ENCODE data around the gene MMP11. TPM values are rescaled to one million over a fixed set of nuclear protein-coding genes. Genes with fewer than 3 reads are reported as not detected.

The MMP11 gene
- total RNA-seq, 3 donors from 2014 or later = 2.0 to 6.3 (median 4.0) TPM

DNA sequence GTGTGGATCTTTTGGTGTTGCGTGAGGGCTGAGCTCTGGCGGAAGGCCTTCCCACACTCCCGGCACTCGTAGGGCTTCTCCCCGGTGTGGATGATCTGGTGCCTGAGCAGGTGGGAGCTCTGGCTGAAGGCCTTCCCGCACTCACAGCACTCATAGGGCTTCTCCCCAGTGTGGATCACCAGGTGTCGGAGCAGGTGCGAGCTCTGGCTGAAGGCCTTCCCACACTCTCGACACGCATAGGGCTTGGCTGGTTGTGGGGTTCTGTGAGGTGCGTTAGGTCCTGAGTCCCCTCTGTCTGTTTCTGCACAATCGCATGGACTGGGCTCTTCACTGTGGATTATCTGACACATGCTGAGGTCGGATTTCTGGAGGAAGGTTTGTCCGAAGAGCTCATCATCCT, 28.2 kb upstream of the MMP11 start:
- no peak for ATAC-seq
- intact Hi-C loops (cut with DNase I, micrococcal nuclease) = no loop called here
- no peaks in the 10 kb centered on the region for H3K4me1 ChIP-seq (ENCODE audit: low read depth)
- no peaks in the 10 kb centered on the region for H3K9me3 ChIP-seq
- no peak for DNase-seq
- H3K36me3 ChIP-seq (ENCODE audit: low read depth) = no peaks in the 10 kb centered on the region
- no peak overlapping the region for H3K4me3 ChIP-seq
- TF ChIP-seq, protein P1, sequence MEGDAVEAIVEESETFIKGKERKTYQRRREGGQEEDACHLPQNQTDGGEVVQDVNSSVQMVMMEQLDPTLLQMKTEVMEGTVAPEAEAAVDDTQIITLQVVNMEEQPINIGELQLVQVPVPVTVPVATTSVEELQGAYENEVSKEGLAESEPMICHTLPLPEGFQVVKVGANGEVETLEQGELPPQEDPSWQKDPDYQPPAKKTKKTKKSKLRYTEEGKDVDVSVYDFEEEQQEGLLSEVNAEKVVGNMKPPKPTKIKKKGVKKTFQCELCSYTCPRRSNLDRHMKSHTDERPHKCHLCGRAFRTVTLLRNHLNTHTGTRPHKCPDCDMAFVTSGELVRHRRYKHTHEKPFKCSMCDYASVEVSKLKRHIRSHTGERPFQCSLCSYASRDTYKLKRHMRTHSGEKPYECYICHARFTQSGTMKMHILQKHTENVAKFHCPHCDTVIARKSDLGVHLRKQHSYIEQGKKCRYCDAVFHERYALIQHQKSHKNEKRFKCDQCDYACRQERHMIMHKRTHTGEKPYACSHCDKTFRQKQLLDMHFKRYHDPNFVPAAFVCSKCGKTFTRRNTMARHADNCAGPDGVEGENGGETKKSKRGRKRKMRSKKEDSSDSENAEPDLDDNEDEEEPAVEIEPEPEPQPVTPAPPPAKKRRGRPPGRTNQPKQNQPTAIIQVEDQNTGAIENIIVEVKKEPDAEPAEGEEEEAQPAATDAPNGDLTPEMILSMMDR (IDR thresholded peaks at IDR 0.05) = no peak

DNA sequence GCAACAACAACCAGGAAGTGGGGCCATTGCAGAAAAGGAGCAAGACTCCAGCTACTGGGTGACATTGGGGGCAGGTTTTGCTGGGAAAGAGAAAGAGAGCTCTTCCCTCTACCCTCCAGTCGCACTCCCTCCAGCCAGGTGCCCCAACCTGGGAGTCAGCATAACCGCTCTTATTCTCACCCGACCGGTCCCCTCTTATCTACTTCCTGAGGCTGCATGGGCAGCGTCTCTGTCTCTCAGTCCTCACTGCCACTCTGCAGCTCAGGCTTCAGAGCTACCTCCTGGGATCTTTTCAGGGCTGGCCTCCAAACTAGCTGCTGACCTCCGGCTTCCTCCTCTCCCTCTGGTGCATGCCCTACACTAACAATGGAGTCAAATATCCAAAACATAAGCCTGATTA, 26.9 kb upstream of the MMP11 start:
- TF ChIP-seq, protein P1 (IDR thresholded peaks at IDR 0.05) = no peak
- no peak overlapping the region for H3K4me3 ChIP-seq
- intact Hi-C loops (cut with DNase I, micrococcal nuclease) = no loop called here
- H3K36me3 ChIP-seq (ENCODE audit: low read depth) = no peaks in the 10 kb centered on the region
- H3K4me1 ChIP-seq (ENCODE audit: low read depth) = peaks cover 8% of the 10 kb centered on the region
- DNase-seq (no peak), ATAC-seq (no peak)
- no peaks in the 10 kb centered on the region for H3K9me3 ChIP-seq

DNA sequence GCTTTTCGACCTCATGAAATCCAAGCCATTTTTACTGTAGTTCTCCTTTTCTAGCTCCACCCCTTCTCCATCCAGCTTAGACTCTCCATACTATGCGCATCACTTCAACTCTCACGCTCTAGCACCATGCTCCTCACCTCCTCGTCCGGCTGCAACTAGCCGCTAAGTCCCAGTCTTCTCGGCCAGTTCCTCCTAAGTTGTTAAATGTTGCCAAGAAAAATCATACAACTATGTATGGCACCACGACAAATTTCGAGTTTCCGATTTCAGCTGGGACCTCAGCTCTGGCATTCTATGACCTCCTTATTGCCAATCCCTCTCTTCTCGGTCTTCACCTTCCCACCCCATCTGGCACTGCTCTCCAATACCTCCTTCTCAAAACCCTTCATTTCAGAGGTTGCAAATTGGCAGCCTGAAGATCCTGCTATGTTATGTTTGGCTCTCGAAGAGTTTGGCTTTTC, 22.8 kb upstream of the MMP11 start:
- DNase-seq (no peak), ATAC-seq (no peak)
- intact Hi-C loops (cut with DNase I, micrococcal nuclease) = no loop called here
- TF ChIP-seq, protein P1 (IDR thresholded peaks at IDR 0.05) = no peak
- no peak overlapping the region for H3K4me3 ChIP-seq
- H3K36me3 ChIP-seq (ENCODE audit: low read depth) = no peaks in the 10 kb centered on the region
- H3K9me3 ChIP-seq = no peaks in the 10 kb centered on the region
- peaks cover 11% of the 10 kb centered on the region for H3K4me1 ChIP-seq (ENCODE audit: low read depth)

DNA sequence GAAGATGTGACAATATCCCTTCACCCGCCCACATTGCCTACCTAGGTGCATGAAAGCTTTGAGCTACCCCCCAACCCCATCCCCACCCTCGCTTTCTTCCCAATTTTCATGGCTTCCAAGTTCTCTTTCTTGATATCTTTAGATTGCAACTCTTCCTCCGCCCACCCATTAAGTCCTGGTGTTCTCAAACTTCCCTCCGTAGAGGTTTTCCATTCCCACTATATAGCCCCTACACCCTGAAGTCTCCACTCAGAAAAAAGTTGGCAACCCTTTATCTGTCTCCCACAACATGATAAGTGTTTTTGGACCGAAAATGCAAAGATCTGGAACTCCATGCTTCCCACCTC, 22.3 kb upstream of the MMP11 start:
- no peaks in the 10 kb centered on the region for H3K36me3 ChIP-seq (ENCODE audit: low read depth)
- TF ChIP-seq, protein P1 (IDR thresholded peaks at IDR 0.05) = no peak
- intact Hi-C loops (cut with DNase I, micrococcal nuclease) = no loop called here

DNA sequence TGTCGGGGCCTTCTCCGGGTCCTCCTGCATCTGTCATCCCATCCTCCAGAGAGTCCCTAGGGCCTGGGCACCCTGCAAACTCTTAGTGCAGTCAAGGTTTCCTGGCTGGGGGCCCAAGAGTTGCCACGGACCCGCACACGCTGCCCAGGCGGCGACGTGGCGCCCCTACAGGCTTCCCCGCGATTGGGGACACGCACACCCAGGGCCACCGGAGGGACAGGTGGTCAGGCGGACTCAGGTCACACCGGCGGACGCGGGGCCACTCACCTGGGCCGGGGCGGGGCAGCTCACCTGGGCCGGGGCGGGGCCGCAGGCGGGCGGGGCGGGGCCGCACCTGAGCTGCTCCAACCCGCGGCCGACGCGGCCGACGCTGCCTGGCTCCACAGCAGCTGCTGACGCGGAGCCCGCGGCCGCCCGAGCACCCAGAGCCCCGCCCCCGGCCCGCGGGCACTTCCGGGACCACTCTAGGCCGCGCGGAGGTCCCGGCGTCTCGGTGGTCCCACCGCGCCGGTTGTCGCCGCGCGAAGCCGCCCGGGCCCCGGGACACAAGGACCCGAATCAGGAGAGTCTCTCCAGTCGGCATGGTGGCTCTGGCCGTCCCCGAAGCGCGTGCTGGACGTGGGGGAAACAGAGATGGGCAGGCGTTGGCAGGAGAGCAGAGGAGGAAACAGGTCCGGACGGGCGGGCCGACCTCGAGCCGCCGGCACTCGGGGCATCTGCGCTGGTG, 21.8 kb upstream of the MMP11 start, which contains the start of gene ZNF70:
Gene ZNF70 (minus strand): TSS at position 399 of the 727 bp plus-strand sequence. CDS start 5,972 bp downstream, outside the sequence.
- ATAC-seq (peak; percentile 97), DNase-seq (peak; percentile 95)
- TF ChIP-seq, protein P1 (IDR thresholded peaks at IDR 0.05) = no peak
- intact Hi-C loops (cut with DNase I, micrococcal nuclease) = no loop called here
- Histone ChIP-seq H3K4me3 (peak within 1 kb of the TSS; percentile 46), H3K36me3 (ENCODE audit: low read depth) (no peaks in the 10 kb centered on the region), H3K9me3 (no peaks in the 10 kb centered on the region), H3K4me1 (ENCODE audit: low read depth) (peaks cover 11% of the 10 kb centered on the region)

More for the DNA sequence above, 22.3 kb upstream of the MMP11 start:
- DNase-seq (no peak), ATAC-seq (no peak)
- Histone ChIP-seq H3K4me3 (peak overlapping the region; percentile 46), H3K9me3 (no peaks in the 10 kb centered on the region), H3K4me1 (ENCODE audit: low read depth) (peaks cover 11% of the 10 kb centered on the region)
